Neural progenitor cell (in vitro differentiated cells): ENCODE measurements around the gene TTC31. TPM values are rescaled to one million over a fixed set of nuclear protein-coding genes. Genes with fewer than 3 reads are reported as not detected.

Source experiments
- DNase-seq: peaks from one replicate; pipeline ENCODE4 v3.0.0-alpha.2; 2016; ENCODE audit warnings: low spot score
- H2AFZ ChIP-seq: fragments of 200-600 bp; sonication (generic); replicated peaks from 2 replicates; pipeline ENCODE4 v1.6.1; 2016; ENCODE audit warnings: antibody characterized with exemption
- H3F3A ChIP-seq: fragments of 200-600 bp; sonication (generic); 2 replicates; pipeline ENCODE4 v1.6.1; 2016; ENCODE audit warnings: antibody characterized with exemption, low read depth
- H3K27ac ChIP-seq: fragments of 200-600 bp; sonication (generic); 2 replicates; pipeline ENCODE4 v1.5.1; 2016; ENCODE audit warnings: mild to moderate bottlenecking
- H3K27me3 ChIP-seq: fragments of 200-600 bp; sonication (generic); 2 replicates; pipeline ENCODE4 v1.6.1; 2016; ENCODE audit warnings: mild to moderate bottlenecking, moderate library complexity
- H3K36me3 ChIP-seq: fragments of 200-600 bp; sonication (generic); 2 replicates; pipeline ENCODE4 v1.5.1; 2016
- H3K4me1 ChIP-seq: fragments of 200-600 bp; sonication (generic); 2 replicates; pipeline ENCODE4 v1.6.1; 2016; ENCODE audit warnings: mixed run types
- H3K4me2 ChIP-seq: fragments of 200-600 bp; sonication (generic); 2 replicates; pipeline ENCODE4 v1.6.1; 2016
- H3K4me3 ChIP-seq: fragments of 200-600 bp; sonication (generic); 2 replicates; pipeline ENCODE4 v1.5.1; 2016
- H3K79me2 ChIP-seq: fragments of 200-600 bp; sonication (generic); 2 replicates; pipeline ENCODE4 v1.6.1; 2016; ENCODE audit warnings: low read depth
- H3K9ac ChIP-seq: fragments of 200-600 bp; sonication (generic); 2 replicates; pipeline ENCODE4 v1.6.1; 2016
- H3K9me3 ChIP-seq: fragments of 200-600 bp; sonication (generic); 2 replicates; pipeline ENCODE4 v1.5.1; 2016; ENCODE audit warnings: low read depth
- H4K20me1 ChIP-seq: fragments of 200-600 bp; sonication (generic); 2 replicates; pipeline ENCODE4 v1.6.1; 2016; ENCODE audit warnings: low read depth
- H3K27ac Mint-ChIP-seq: 3 replicates; pipeline ENCODE4 v1.8.0; 2021; ENCODE audit warnings: mixed read lengths
- H3K27me3 Mint-ChIP-seq: 2 replicates; pipeline ENCODE4 v1.8.0; 2022; ENCODE audit warnings: low read depth, mild to moderate bottlenecking, inconsistent platforms, moderate library complexity, mixed read lengths; ENCODE audit not compliant: insufficient read depth
- H3K36me3 Mint-ChIP-seq: 3 replicates; pipeline ENCODE4 v1.8.0; 2021; ENCODE audit warnings: mixed read lengths
- H3K4me1 Mint-ChIP-seq: 3 replicates; pipeline ENCODE4 v1.8.0; 2021; ENCODE audit warnings: mixed read lengths
- H3K4me3 Mint-ChIP-seq: 3 replicates; pipeline ENCODE4 v1.8.0; 2021; ENCODE audit warnings: mild to moderate bottlenecking, moderate library complexity, mixed read lengths
- H3K9me3 Mint-ChIP-seq: 3 replicates; pipeline ENCODE4 v1.8.0; 2020; ENCODE audit warnings: mixed read lengths
- EZH2phosphoT487 ChIP-seq: fragments of 200-600 bp; sonication (generic); IDR thresholded peaks from 2 replicates; pipeline ENCODE4 v1.6.1; 2017; ENCODE audit warnings: antibody characterized with exemption
- total RNA-seq: library from RNA; depleted of rRNA; stranded (reverse); fragments of >200 nt; gene quantifications from 2 replicates; pipeline ENCODE4 v1.2.3, GENCODE V29; 2015; ENCODE audit warnings: low replicate concordance
- TF ChIP-seq, protein P1 (sequence below): fragments of 200-600 bp; sonication (generic); IDR thresholded peaks from 2 replicates; pipeline ENCODE4 v1.5.1; 2017; ENCODE audit warnings: antibody characterized with exemption, mild to moderate bottlenecking

The TTC31 gene
- total RNA-seq, 1 donor from 2014 or later: 22.6 TPM

DNA sequence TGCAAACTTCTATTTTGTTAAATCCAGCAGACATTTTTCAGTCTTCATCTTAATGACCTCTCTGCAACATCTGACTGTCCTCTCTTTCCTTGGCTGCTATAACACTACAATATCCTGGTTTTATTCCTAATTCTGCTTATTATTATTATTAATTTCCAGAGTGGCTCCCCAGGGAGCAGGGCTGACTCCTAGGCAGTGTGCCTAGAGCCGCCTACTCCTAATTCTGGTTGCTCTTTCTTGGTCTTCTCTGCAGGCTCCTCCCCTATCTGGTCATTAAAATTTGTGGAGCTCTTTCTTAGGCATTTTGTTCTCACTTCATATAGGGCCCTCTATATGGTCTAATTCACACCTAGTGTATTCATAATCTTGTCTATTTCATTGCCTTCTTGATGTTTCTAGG lies 60.1 kb downstream of the TTC31 start:
- TF ChIP-seq, protein P1, sequence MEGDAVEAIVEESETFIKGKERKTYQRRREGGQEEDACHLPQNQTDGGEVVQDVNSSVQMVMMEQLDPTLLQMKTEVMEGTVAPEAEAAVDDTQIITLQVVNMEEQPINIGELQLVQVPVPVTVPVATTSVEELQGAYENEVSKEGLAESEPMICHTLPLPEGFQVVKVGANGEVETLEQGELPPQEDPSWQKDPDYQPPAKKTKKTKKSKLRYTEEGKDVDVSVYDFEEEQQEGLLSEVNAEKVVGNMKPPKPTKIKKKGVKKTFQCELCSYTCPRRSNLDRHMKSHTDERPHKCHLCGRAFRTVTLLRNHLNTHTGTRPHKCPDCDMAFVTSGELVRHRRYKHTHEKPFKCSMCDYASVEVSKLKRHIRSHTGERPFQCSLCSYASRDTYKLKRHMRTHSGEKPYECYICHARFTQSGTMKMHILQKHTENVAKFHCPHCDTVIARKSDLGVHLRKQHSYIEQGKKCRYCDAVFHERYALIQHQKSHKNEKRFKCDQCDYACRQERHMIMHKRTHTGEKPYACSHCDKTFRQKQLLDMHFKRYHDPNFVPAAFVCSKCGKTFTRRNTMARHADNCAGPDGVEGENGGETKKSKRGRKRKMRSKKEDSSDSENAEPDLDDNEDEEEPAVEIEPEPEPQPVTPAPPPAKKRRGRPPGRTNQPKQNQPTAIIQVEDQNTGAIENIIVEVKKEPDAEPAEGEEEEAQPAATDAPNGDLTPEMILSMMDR: no peak
- TF ChIP-seq EZH2phosphoT487: no peak
- Histone ChIP-seq H3K4me1 (no peaks in the 10 kb centered on the region), H3K27ac (no peak overlapping the region), H3K79me2 (no peaks in the 10 kb centered on the region), H3K27me3 (peaks cover 10% of the 10 kb centered on the region), H3K4me3 (no peak overlapping the region), H3K4me2 (no peak overlapping the region), H4K20me1 (peaks cover 6% of the 10 kb centered on the region), H3K9ac (no peak overlapping the region), H3K36me3 (no peaks in the 10 kb centered on the region), H3K9me3 (no peaks in the 10 kb centered on the region), H3F3A (peaks cover 4% of the 10 kb centered on the region), H2AFZ (no peak overlapping the region)
- peaks cover 1% of the 10 kb centered on the region for H3K4me1 Mint-ChIP-seq
- H3K27ac Mint-ChIP-seq: no peak overlapping the region
- H3K9me3 Mint-ChIP-seq: no peaks in the 10 kb centered on the region
- no peak overlapping the region for H3K4me3 Mint-ChIP-seq
- H3K36me3 Mint-ChIP-seq: peaks cover 8% of the 10 kb centered on the region
- H3K27me3 Mint-ChIP-seq: peaks cover 8% of the 10 kb centered on the region
- DNase-seq: no peak

Other genes with a start within 250 kb of the TTC31 start
- gene SLC4A5, start 139.7 kb upstream of the TTC31 start, total RNA-seq: 1.7 and 2.0 TPM in 2 replicates
- 100 and 134 TPM in 2 replicates for gene DCTN1, start 102.8 kb upstream of the TTC31 start, total RNA-seq
- gene C2orf81, start 61.5 kb upstream of the TTC31 start, total RNA-seq: 1.8 and 6.0 TPM in 2 replicates
- 88.1 and 138 TPM in 2 replicates for gene WDR54, start 61.4 kb upstream of the TTC31 start, total RNA-seq
- 11.4 and 40.0 TPM in 2 replicates for gene RTKN, start 41.1 kb upstream of the TTC31 start, total RNA-seq
- 8.7 and 15.9 TPM in 2 replicates for gene INO80B, start 28.0 kb upstream of the TTC31 start, total RNA-seq
- gene WBP1, start 24.6 kb upstream of the TTC31 start, total RNA-seq: 38.2 and 132 TPM in 2 replicates
- gene MOGS, start 17.7 kb upstream of the TTC31 start, total RNA-seq: 32.0 and 68.3 TPM in 2 replicates
- gene MRPL53, start 10.4 kb upstream of the TTC31 start, total RNA-seq: 9.8 and 22.5 TPM in 2 replicates
- gene CCDC142, start 83 bp upstream of the TTC31 start, total RNA-seq: 12.0 and 22.3 TPM in 2 replicates
- 0.12 TPM in 1 of 2 replicates, not detected in the other for gene LBX2, start 16.5 kb downstream of the TTC31 start, total RNA-seq
- gene PCGF1, start 24.6 kb downstream of the TTC31 start, total RNA-seq: 10.9 and 13.8 TPM in 2 replicates
- gene TLX2, start 31.4 kb downstream of the TTC31 start, total RNA-seq: not detected in 2 replicates
- 0.11 and 0.71 TPM in 2 replicates for gene DQX1, start 43.1 kb downstream of the TTC31 start, total RNA-seq
- gene AUP1, start 46.6 kb downstream of the TTC31 start, total RNA-seq: 47.9 and 73.7 TPM in 2 replicates
- gene HTRA2, start 46.9 kb downstream of the TTC31 start, total RNA-seq: 18.5 and 28.4 TPM in 2 replicates
- 24.2 and 39.1 TPM in 2 replicates for gene LOXL3, start 70.9 kb downstream of the TTC31 start, total RNA-seq
- 3.4 and 13.2 TPM in 2 replicates for gene DOK1, start 71.6 kb downstream of the TTC31 start, total RNA-seq
- gene M1AP, start 165.2 kb downstream of the TTC31 start, total RNA-seq: 0.75 and 3.7 TPM in 2 replicates
- gene SEMA4F, start 171.2 kb downstream of the TTC31 start, total RNA-seq: 3.5 and 11.3 TPM in 2 replicates